ENCODE data around the gene ABCA2.

DNA sequence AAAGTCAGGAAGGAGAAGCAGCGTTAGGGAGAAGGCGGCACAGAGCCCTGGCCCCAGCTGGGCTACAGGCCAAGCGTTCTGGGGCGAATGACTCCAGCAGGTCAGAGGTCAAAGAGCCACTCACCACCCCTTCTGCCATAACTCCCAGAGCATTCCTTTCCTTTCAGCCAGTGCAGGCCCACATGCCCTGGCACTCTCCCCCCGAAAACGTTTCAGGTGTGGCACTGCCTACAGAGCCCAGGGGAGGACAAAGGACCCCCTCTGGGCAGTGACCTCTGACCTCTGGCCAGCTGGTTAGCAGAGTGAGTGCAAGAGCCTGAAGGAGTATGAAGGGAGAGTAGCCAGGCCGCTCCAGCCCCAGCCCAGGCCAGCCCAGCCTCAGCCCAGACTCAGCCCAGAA, 4.9 kb downstream of the ABCA2 start:
- no peak for TF ChIP-seq PATZ1 (CRISPR knock-in tag; IDR thresholded peaks at IDR 0.05; ENCODE audit: borderline replicate concordance)
- TF ChIP-seq, protein P1, sequence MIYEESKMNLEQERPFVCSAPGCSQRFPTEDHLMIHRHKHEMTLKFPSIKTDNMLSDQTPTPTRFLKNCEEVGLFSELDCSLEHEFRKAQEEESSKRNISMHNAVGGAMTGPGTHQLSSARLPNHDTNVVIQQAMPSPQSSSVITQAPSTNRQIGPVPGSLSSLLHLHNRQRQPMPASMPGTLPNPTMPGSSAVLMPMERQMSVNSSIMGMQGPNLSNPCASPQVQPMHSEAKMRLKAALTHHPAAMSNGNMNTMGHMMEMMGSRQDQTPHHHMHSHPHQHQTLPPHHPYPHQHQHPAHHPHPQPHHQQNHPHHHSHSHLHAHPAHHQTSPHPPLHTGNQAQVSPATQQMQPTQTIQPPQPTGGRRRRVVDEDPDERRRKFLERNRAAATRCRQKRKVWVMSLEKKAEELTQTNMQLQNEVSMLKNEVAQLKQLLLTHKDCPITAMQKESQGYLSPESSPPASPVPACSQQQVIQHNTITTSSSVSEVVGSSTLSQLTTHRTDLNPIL (CRISPR knock-in tag; IDR thresholded peaks at IDR 0.05; ENCODE audit: low read depth), result no peak
- no peak for TF ChIP-seq ARNTL (CRISPR knock-in tag; IDR thresholded peaks at IDR 0.05; ENCODE audit: borderline replicate concordance, low read depth)

Measured in SK-N-SH treated with all-trans-retinoic acid at 6 μM for 48 hours (cell line).